Measurements from ENCODE around the gene ZNF85.
"Not testable (repeated sequence)": the region's sequence is repeated elsewhere in the genome, so short reads cannot be mapped to it uniquely, and the experiment has no call there.

ZNF85 gene

GRCh38 chr19:20923077-20923871, at the start of gene ZNF85:
ZNF85 (plus strand) TSS chr19:20923251; CDS start chr19:20923401, 150 bp downstream.
- peak within 1 kb of the TSS; percentile 92 for H3K4me3 ChIP-seq (ENCODE audit: low read depth, low read length)
- DNase-seq (ENCODE audit: low read depth), result peak; percentile 96
- TF ChIP-seq CTCF (IDR thresholded peaks at IDR 0.05; ENCODE audit: insufficient read depth, low read depth, low read length, missing control alignments), result no peak

DNA sequence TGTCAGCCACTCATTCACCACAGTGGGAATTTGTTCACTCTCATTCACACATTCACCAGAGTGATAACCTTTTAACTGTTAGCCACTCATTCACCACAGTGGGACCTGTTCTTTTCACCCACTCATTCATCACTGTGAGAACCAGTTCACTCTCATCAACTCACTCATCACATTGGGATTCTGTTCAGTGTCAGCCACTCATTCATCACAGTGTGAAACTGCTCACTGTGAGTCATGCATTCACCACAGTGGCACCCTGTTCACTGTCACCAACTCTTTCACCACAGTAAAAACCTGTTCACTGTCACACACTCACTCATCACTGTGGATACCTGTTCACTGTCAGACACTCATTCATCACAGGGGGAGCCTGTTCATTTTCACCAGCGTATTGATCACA, 43.5 kb upstream of the ZNF85 start:
- no peak for TF ChIP-seq CTCF (IDR thresholded peaks at IDR 0.05; ENCODE audit: insufficient read depth, low read depth, low read length, missing control alignments)
- no peak for DNase-seq (ENCODE audit: low read depth)
- H3K4me3 ChIP-seq (ENCODE audit: low read depth, low read length), result no peak overlapping the region

DNA sequence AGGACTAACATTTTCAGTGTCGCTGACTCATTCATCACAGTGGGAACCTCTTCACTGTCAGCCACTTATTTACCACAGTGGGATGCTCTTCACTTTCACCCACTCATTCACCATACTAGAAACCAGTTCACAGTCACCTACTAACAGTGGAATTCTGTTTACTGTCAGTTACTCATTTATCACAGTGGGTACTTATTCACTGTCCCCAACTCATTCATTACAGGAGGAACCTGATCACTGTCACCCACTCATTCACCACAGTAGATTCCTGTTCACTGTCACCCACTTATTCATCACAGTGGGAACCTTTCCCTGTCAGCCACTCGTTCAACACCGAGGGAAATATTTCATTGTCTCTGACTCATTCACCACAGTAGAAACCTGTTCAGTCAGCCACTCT, 10.1 kb upstream of the ZNF85 start:
- no peak for TF ChIP-seq CTCF (IDR thresholded peaks at IDR 0.05; ENCODE audit: insufficient read depth, low read depth, low read length, missing control alignments)
- H3K4me3 ChIP-seq (ENCODE audit: low read depth, low read length), result no peak overlapping the region
- DNase-seq (ENCODE audit: low read depth), result no peak

DNA sequence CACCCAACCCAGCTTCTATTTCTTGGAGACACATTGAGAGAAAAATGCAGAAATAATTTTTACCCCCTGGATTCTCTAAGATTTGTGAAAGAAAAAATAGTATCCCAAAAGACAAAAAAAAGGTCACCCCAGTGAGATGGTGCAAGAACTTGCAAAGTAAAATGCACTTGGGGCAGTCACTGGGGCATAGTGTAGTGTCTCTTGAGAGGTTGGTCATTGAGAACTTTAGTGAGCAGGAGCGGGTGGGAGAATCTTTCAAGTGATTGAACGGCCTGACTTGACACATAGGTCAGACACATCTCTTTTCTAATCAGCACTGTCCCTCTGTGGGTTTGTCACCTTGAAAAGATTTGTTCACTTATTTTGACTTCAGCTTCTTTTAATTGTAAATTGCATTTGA, 2.4 kb downstream of the ZNF85 start:
- DNase-seq (ENCODE audit: low read depth), result no peak
- TF ChIP-seq CTCF (IDR thresholded peaks at IDR 0.05; ENCODE audit: insufficient read depth, low read depth, low read length, missing control alignments), result no peak
- H3K4me3 ChIP-seq (ENCODE audit: low read depth, low read length), result no peak overlapping the region

GRCh38 chr19:20926796-20927195, 3.7 kb downstream of the ZNF85 start:
- no peak overlapping the region for H3K4me3 ChIP-seq (ENCODE audit: low read depth, low read length)
- no peak for DNase-seq (ENCODE audit: low read depth)
- TF ChIP-seq CTCF (IDR thresholded peaks at IDR 0.05; ENCODE audit: insufficient read depth, low read depth, low read length, missing control alignments), result no peak

DNA sequence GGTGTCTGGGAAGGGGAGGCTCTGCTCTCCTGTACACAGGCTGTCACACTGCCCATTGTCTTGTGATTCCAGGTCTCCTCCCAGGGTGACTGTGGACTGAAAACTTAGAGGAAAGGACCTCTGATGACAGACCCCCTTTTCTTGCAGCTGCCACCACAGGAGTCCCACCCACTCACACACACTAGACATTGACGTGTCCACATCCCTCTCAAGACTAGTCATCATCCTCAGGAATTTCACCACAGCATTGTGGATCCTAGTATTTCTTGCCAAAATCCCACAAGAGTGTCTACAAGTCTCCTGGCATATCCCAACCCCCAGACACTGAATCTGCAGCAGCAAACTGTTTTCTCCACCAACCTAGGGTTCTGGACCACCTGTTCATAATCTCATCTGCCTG, 5.3 kb downstream of the ZNF85 start:
- DNase-seq (ENCODE audit: low read depth), result no peak
- H3K4me3 ChIP-seq (ENCODE audit: low read depth, low read length), result no peak overlapping the region
- no peak for TF ChIP-seq CTCF (IDR thresholded peaks at IDR 0.05; ENCODE audit: insufficient read depth, low read depth, low read length, missing control alignments)

- not testable (repeated sequence) for H3K4me3 ChIP-seq (ENCODE audit: low read depth, low read length); DNase-seq (ENCODE audit: low read depth)
Observed at GRCh38 chr19:20936322-20936947, 13.4 kb downstream of the ZNF85 start.

DNA sequence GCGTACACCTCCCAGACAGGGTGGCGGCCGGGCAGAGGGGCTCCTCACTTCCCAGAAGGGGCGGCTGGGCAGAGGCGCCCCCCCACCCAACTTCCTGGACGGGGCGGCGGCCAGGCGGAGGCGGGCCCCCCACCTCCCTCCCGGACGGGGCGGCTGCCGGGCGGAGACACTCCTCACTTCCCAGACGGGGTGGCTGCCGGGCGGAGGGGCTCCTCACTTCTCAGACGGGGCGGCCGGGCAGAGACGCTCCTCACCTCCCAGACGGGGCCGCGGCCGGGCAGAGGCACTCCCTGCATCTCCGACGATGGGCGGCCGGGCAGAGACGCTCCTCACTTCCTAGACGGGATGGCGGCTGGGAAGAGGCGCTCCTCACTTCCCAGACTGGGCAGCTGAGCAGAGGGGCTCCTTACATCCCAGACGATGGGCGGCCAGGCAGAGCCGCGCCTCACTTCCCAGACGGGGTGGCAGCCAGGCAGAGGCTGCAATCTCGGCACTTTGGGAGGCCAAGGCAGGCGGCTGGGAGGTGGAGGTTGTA, 29.6 kb downstream of the ZNF85 start:
- not testable (repeated sequence) for H3K4me3 ChIP-seq (ENCODE audit: low read depth, low read length); DNase-seq (ENCODE audit: low read depth)
